D721Med (cell line): ENCODE measurements around the gene CDC42EP1.
"Not testable (repeated sequence)": the region's sequence is repeated elsewhere in the genome, so short reads cannot be mapped to it uniquely, and the experiment has no call there.

ENCODE experiments used
- DNase-seq: peaks from one replicate; pipeline ENCODE4 v3.0.0; 2011; ENCODE audit warnings: low spot score; ENCODE audit not compliant: insufficient read length
- FAIRE-seq: peaks from 2 replicates; lab custom pipeline; 2011; peaks lifted over from hg19 to GRCh38; lab: Jason Lieb, UNC
- TF ChIP-seq, protein P1 (sequence below): IDR thresholded peaks from 2 replicates; pipeline ENCODE4 v1.5.1; 2012; ENCODE audit warnings: mild to moderate bottlenecking, control low read depth; ENCODE audit not compliant: insufficient read depth; ENCODE audit errors: missing control alignments

Gene CDC42EP1

DNA sequence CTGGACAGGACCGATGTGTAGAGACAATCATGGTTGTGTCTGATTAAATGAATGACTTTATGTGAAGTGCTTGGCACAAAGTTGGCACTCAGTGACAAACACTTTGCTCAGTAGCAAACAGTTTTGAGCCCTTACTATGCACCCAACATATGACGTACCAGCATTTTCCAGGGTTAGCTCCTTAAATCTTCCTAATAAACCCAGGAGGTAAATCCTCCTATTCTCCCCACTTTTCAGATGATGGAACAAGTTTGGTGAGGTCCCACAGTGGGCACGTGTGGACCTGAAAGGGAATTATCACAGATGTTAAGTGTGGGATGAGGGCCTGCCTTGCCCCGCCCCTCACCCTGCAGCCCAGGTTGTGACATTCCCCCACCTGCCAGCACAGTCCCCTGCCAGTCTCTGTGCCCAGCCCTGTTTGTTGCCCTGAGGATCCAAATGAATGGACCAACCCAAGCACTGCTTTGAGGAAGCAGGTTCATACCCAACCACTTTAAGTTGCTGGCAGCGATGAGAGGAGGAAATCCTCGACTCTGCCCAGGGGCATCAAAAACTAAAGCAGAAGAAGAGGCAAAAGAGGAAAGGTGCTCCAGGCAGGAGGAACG, 34.4 kb upstream of the CDC42EP1 start:
- FAIRE-seq: no peak
- TF ChIP-seq, protein P1, sequence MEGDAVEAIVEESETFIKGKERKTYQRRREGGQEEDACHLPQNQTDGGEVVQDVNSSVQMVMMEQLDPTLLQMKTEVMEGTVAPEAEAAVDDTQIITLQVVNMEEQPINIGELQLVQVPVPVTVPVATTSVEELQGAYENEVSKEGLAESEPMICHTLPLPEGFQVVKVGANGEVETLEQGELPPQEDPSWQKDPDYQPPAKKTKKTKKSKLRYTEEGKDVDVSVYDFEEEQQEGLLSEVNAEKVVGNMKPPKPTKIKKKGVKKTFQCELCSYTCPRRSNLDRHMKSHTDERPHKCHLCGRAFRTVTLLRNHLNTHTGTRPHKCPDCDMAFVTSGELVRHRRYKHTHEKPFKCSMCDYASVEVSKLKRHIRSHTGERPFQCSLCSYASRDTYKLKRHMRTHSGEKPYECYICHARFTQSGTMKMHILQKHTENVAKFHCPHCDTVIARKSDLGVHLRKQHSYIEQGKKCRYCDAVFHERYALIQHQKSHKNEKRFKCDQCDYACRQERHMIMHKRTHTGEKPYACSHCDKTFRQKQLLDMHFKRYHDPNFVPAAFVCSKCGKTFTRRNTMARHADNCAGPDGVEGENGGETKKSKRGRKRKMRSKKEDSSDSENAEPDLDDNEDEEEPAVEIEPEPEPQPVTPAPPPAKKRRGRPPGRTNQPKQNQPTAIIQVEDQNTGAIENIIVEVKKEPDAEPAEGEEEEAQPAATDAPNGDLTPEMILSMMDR: no peak
- no peak for DNase-seq

DNA sequence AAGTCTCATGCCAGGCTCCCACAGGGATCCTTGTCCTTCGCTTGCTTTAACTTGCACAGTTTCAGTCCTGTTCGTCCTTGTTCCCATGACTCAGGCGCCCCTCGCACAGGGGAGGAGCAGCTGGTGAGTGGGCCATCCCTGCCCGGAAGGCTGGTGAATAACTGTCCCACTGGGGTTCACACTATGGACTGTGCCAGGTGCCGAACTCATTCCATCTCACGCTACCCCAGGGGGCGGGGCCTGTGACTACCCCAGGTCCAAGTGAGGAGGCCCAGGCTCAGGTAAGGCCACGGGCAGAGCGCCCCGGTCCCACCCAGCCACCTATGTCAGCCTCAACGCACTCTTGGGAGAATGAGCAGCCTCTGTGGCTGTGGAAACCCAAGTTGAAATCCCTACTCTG, 33.9 kb upstream of the CDC42EP1 start:
- DNase-seq: no peak
- no peak for FAIRE-seq
- TF ChIP-seq, protein P1: no peak

DNA sequence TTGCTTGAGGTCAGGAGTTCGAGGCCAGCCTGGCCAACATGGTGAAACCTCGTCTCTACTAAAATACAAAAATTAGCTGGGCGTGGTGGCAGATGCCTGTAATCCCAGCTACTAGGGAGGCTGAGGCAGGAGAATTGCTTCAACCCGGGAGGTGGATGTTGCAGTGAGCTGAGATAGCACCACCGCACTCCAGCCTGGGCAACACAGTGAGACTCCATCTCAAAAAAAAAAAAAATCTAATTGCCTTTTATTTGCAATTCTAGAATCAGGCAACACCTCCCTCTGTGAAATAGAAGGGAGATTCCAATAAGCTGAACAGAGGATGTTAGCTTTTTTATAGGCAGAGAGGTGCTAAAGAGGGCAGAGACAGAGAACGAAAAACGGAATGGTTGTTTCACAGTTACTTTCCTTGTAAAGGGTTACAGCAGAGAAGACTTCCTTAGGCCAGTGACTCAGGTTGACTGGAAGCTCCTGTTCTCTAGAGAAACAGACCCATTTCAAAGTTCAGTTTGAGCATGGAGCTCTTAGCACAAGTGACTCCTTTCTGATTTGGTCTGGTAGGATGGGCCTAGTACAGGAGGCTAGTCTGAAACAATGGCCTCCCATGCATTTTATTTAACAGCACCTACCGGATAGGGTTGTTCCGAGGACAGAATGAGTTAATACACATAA, 33.1 kb upstream of the CDC42EP1 start:
- not testable (repeated sequence) for FAIRE-seq, DNase-seq

DNA sequence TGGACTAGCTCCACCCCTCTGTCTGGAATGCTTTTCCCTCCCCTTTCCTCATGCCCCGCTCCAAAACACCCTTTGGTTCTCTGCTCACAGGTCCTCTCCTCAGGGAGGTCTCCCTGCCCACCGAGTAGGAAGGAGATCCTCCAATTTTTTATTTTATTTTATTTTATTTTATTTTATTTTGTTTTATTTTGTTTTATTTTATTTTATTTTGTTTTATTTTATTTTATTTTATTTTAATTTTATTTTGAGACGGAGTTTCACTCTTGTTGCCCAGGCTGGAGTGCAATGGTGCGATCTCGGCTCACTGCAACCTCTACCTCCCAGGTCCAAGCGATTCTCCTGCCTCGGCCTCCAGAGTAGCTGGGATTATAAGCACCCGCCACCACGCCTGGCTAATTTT, 32.3 kb upstream of the CDC42EP1 start:
- DNase-seq, FAIRE-seq: not testable (repeated sequence)

DNA sequence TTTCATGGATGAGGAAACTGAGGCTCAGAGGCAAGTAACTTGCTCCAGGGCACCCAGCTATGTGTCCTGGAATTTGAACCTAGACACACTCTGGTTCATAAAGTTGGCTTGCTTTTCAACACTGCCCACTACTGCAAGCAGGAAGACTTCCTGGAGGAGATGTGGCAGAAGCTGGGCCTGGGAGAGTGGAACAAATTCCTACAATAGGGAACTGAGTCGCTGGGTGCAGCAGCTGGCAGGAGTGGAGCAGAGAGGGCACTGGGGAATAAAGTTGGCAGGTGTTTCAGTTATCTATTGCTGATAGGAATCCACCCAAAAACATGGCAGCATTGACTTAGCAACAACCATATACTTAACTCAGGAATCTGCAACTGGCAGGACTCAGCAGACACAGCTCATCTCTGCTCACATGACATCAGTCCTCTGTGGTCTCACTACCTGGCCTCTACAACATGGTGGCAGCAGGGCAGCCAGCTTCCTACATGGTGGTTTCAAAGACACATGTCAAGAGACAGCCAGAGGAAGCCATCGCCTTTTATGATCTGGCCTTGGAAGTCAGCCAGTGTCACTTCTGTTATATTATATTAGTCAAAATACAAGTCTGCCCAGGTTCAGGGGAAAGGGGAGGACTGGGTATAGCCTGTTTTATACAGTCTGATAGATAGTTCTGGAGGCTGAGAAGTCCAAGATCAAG, 30.5 kb upstream of the CDC42EP1 start:
- TF ChIP-seq, protein P1: no peak
- DNase-seq: no peak
- no peak for FAIRE-seq

DNA sequence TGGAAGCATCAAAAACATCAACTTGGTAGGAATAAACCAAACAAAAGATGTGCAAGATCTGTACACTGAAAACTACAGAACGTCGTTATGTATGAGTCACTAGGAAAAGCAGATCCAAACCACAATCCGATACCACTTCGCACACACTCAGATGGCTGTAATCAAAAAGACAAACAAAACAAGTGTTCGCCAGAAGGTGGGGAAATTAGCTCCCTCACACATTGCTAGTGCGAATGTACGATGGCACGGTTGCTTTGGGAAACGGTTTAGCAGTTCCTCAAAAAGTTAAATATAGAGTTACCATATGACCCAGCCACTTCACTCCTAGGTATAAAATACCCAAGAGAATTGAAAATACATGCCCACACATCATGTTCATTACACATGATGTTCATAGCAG, 26.3 kb upstream of the CDC42EP1 start:
- FAIRE-seq (no peak), DNase-seq (no peak)
- TF ChIP-seq, protein P1: no peak

DNA sequence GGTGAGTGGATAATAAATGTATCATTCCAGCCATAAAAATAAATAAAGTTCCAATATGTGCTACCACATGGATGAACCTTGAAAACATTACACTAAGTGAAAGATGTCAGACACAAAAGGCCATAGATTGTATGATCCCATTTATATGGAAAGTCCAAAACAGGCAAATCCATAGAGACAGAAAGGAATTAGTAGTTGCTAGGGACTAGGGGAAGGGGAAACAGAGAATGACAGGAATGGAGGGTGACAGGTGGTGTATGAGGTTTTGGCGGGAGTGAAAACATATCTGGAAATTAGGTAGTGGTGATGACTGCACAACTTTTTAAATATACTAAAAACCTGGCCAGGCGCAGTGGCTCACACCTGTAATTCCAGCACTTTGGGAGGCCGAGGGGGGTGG, 25.8 kb upstream of the CDC42EP1 start:
- no peak for DNase-seq
- TF ChIP-seq, protein P1: no peak
- no peak for FAIRE-seq

DNA sequence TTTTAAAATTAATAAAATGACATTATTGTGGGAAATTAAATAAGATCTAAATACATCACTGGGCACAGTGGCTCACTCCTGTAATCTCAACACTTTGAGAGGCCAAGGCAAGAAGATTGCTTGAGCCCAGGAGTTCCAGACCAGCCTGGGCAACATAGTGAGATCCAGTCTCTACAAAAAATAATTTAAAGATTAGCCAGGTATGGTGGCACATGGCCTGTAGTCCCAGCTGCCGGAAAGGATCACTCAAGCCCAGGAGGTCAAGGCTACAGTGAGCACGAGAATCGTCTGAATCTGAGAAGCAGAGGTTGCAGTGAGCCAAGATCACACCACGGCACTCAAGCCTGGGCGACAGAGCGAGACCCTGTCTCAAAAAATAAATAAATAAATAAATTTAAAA, 25.1 kb upstream of the CDC42EP1 start:
- TF ChIP-seq, protein P1: no peak
- FAIRE-seq: no peak
- DNase-seq: no peak
